NCI-H1105 treated with DMSO at 0.1 percent for 48 hours (cell line): ENCODE results near the gene ITGA6.

ENCODE experiments used
- DNase-seq: peaks from one replicate; lab custom pipeline; 2025; lab: John Stamatoyannopoulos, UW

The ITGA6 gene

GRCh38 chr2:172465417-172466334 is 38.3 kb downstream of the ITGA6 start:
- DNase-seq = peak; percentile 85

GRCh38 chr2:172467382-172467781 is 40.0 kb downstream of the ITGA6 start:
- no peak for DNase-seq

- DNase-seq = no peak
Observed at GRCh38 chr2:172470958-172471922, 43.9 kb downstream of the ITGA6 start.

- no peak for DNase-seq
Observed at GRCh38 chr2:172472446-172473033, 45.2 kb downstream of the ITGA6 start.

GRCh38 chr2:172473167-172473566 is 45.8 kb downstream of the ITGA6 start:
- DNase-seq = no peak

- DNase-seq = no peak
Observed at GRCh38 chr2:172478353-172478752, 51.0 kb downstream of the ITGA6 start.

GRCh38 chr2:172480301-172481218 is 53.2 kb downstream of the ITGA6 start:
- no peak for DNase-seq

GRCh38 chr2:172481507-172482262 is 54.3 kb downstream of the ITGA6 start:
- no peak for DNase-seq

- peak; percentile 7 for DNase-seq
Observed at GRCh38 chr2:172484253-172484652, 56.9 kb downstream of the ITGA6 start.

GRCh38 chr2:172484706-172485105 is 57.3 kb downstream of the ITGA6 start:
- DNase-seq = no peak

GRCh38 chr2:172488556-172488955 is 61.2 kb downstream of the ITGA6 start:
- DNase-seq = no peak

- DNase-seq = no peak
Observed at GRCh38 chr2:172489681-172490080, 62.3 kb downstream of the ITGA6 start.

- DNase-seq = no peak
Observed at GRCh38 chr2:172496160-172496608, 68.8 kb downstream of the ITGA6 start.

GRCh38 chr2:172507199-172507598 is 79.8 kb downstream of the ITGA6 start:
- DNase-seq = no peak

GRCh38 chr2:172510088-172510487 is 82.7 kb downstream of the ITGA6 start:
- no peak for DNase-seq

GRCh38 chr2:172510548-172510947 is 83.2 kb downstream of the ITGA6 start:
- no peak for DNase-seq

- DNase-seq = no peak
Observed at GRCh38 chr2:172512810-172513523, 85.6 kb downstream of the ITGA6 start.

- DNase-seq = no peak
Observed at GRCh38 chr2:172513524-172513900, 86.1 kb downstream of the ITGA6 start.

- no peak for DNase-seq
Observed at GRCh38 chr2:172513935-172514586, 86.7 kb downstream of the ITGA6 start.
